ENCODE data around the gene PPL. TPM values are rescaled to one million over a fixed set of nuclear protein-coding genes. Genes with fewer than 3 reads are reported as not detected.

PPL gene
- total and polyA plus RNA-seq, 2 donors (not counting 3 experiments of a cell fraction or from before 2014, with no cell fraction given): 0.07 to 0.20 TPM

- Histone ChIP-seq H3K36me3 (ENCODE audit: control insufficient read depth in 2 of 2, extremely low read depth in 1 of 2, insufficient read depth in 2 of 2, low read length in 2 of 2) (no peaks in the 10 kb centered on the region), H3K79me2 (ENCODE audit: control insufficient read depth, insufficient read depth, low read length) (no peaks in the 10 kb centered on the region), H3K4me1 (ENCODE audit: control insufficient read depth, extremely low read depth, insufficient read depth, low read length) (no peaks in the 10 kb centered on the region), H3K9me1 (replicated peaks; ENCODE audit: control insufficient read depth, extremely low read depth, insufficient read depth, low read length) (no peaks in the 10 kb centered on the region), H3K4me2 (ENCODE audit: insufficient read depth, low read length) (no peak overlapping the region), H3K9ac (replicated peaks; ENCODE audit: extremely low read depth, insufficient read depth, low read length) (no peak overlapping the region), H3K4me3 (replicated peaks in 1 of 3; ENCODE audit: insufficient read depth in 1 of 3, low read depth in 1 of 3, low read length in 3 of 3) (no peak overlapping the region), H3K27ac (ENCODE audit: insufficient read depth, low read depth, low read length) (no peak overlapping the region), H2AFZ (ENCODE audit: low read depth, low read length) (no peak overlapping the region), H4K20me1 (replicated peaks; ENCODE audit: control insufficient read depth, extremely low read depth, insufficient read depth, low read length) (no peaks in the 10 kb centered on the region), H3K27me3 (ENCODE audit: control insufficient read depth in 2 of 2, insufficient read depth in 2 of 2, low read length in 2 of 2) (no peaks in the 10 kb centered on the region), H3K9me3 (replicated peaks; ENCODE audit: control insufficient read depth, insufficient read depth, low read length) (no peaks in the 10 kb centered on the region)
- ChIA-PET POLR2A (no interaction called here), CTCF (interaction anchor here (1.0 kb wide), 2 partner anchors 38 to 60 kb away, joined by 3 read pairs; no protein-coding TSS in a partner anchor)
- FAIRE-seq (no peak), DNase-seq (ENCODE audit: low read depth, low spot score) (no peak)
- intact Hi-C loops (cut with micrococcal nuclease) (loop anchor here (10.0 kb wide), 1 partner anchor 59 kb away; the partner anchor contains the start of gene SEC14L5), dilution Hi-C loops (cut with MboI; ENCODE audit: extremely low pct_ligation_motif_present, low sequenced_read_pairs) (no loop called here)
- no TSS peak for BruUV-seq (replicated peaks)
- TF ChIP-seq MYC (IDR thresholded peaks at IDR 0.05; ENCODE audit: low read depth, low read length): no peak
- no peak for TF ChIP-seq EZH2 (IDR thresholded peaks at IDR 0.05; ENCODE audit: borderline replicate concordance, low read depth, low read length, severe bottlenecking)
- TF ChIP-seq JUN (IDR thresholded peaks at IDR 0.05; ENCODE audit: borderline replicate concordance, insufficient read depth, insufficient read length, low read depth): no peak
- TF ChIP-seq GATA2 (IDR thresholded peaks at IDR 0.05; ENCODE audit: insufficient read depth, insufficient read length, low read depth, low read length): no peak
- TF ChIP-seq MAX (IDR thresholded peaks at IDR 0.05; ENCODE audit: insufficient read depth, insufficient read length): no peak
- no peak for TF ChIP-seq POLR2AphosphoS5 (IDR thresholded peaks at IDR 0.05; ENCODE audit: insufficient read depth, low read depth, low read length)
- no peak for TF ChIP-seq CTCF (IDR thresholded peaks at IDR 0.05; ENCODE audit: extremely low read depth in 1 of 2, insufficient read depth in 1 of 2, low read depth in 1 of 2, low read length in 2 of 2)
- no peak for TF ChIP-seq FOS (IDR thresholded peaks at IDR 0.05; ENCODE audit: borderline replicate concordance, insufficient read depth, low read length)
- no peak for TF ChIP-seq POLR2A (IDR thresholded peaks at IDR 0.05; ENCODE audit: low read depth, low read length)
Observed at GRCh38 chr16:4895366-4895765, 41.6 kb downstream of the PPL start.
